GM19328 (cell line): ENCODE measurements around the gene ANKS3.

Source experiments
- ATAC-seq: cut with Tn5 transposase; IDR thresholded peaks from one replicate; pipeline ENCODE4 v1.9.1; 2021; ENCODE audit warnings: mild to moderate bottlenecking, moderate library complexity; ENCODE audit not compliant: unreplicated experiment

ANKS3 gene

DNA sequence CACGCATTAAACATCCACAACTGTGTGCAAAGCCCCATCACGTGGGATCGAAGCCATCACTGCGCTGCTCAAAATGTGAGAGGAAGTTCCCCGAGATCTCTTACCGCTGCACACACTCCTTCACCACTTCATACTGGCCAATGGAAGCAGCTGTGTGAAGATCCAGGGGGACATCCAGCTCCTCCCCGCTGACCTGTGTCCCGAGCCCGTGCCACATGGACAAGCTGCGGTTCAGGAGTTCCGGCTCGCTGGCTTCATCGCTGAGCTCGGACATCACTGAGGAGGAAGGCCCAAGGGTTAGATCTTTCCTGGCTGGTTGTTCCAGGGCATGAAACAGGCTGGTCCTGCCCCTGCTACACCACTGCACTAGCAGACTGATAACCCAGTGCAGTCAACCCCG lies 4.2 kb downstream of the ANKS3 start:
- ATAC-seq = no peak

DNA sequence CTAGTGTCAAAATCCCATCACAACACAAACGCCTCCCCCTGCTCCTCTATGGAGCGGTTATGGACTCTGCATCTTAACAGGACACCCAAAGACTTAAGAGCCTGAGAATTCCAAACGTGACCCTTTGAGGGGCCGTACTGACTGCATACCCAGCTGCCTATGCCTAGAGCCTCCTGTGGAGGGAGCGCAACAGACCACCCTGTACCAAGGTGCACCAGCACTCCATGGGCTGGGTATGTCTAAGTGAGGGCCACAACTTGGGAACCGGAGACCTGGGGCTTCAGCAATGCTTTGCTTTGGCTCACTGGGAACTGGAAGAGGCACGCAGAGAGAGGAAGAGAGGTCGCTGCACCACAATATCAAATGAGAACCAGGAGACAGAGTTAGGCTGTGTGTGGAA lies 5.4 kb downstream of the ANKS3 start:
- no peak for ATAC-seq

DNA sequence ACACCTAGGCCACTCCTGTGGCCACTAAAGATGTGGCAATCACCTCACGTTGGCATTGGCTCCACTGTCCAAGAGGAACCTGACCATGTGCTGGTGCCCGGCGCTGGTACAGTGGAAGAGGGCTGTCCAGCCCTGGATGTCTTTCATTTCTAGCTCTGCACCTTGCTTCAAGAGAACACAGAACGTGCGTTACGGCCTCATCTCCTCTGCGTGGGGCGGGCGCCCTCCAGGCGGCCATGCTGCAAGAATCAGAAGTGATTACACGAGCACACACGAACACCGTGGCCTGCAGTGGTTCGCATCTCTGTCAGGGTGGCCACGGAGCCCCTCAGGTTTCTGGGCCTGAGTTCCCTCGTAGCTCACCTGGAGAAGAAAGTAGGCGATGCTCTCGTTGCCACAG lies 7.5 kb downstream of the ANKS3 start:
- no peak for ATAC-seq

DNA sequence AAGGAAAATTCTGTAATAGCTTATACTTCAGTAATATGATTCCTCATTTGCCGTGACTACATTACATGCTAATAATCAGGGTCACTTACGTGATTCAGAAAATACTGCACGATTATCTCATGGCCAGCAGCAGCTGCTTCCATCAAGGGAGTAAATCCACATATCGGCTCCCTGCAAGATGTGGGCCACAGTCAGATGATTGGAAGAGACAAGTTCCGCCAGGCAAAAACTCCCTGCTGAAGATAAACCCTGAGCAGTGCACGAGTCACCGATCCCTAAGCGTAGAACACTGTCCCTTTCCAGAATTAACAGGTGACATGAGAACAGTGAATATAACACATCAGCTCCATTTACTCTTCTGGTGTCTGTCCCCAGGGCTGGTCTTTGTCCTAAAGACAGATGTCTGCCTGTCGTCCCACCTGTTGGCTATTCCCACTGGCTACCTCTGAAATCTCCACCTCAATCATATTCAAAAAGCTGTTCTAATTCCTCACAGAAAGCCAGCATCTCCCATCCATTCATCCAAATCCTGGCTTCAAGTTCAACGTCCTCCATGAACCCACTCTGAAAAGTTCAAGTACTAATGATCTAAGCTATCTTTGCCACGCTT lies 9.3 kb downstream of the ANKS3 start:
- no peak for ATAC-seq

DNA sequence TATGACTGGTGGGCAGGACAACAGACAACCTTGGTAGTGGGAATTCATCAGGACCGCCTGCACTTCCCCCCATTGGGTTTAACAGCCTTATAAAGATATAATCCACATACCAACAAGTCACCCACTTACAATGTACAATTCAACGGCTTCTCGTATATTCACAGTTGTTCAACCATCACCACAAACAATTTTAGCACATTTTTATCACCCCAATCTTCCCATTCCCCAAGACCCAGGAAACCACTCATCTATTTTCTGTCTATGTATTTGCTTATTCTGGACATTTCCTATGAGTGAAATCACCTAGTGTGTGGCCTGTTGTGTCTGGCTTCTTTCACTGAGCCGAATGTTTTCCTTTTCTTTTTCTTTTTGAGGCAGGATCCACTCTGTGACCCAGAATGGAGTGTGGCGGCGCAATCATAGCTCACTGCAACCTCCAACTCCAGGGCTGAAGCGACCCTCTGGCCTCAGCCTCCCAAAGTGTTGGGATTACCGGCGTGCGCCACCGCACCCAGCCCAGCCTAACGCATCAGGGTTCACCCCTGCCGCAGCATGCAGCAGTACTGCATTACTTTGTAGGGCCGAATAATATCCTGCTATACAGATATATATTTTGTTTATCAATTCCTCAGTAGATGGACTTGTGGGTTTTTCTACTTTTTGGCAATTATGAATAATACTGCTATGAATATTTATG lies 10.9 kb downstream of the ANKS3 start:
- ATAC-seq = no peak

DNA sequence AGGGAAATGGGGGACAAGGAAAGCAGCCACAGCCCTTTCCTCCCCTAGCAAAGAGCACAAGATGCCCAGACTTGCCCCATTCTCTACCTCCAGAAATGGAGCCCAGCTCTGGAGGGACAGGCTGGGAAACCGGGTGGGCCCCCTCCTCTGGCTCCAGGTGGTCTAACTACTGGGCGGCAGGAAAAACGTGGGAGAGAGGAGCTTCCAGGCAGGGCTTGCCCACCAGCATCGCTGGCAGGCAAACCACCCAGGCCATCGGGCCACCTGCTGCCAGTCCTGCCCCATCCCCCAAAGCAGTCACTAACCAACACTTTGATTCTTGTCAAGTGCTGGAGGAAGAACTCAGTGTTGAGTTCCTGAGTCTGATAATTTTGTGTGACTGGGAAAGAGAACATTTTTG lies 15.6 kb downstream of the ANKS3 start:
- no peak for ATAC-seq

DNA sequence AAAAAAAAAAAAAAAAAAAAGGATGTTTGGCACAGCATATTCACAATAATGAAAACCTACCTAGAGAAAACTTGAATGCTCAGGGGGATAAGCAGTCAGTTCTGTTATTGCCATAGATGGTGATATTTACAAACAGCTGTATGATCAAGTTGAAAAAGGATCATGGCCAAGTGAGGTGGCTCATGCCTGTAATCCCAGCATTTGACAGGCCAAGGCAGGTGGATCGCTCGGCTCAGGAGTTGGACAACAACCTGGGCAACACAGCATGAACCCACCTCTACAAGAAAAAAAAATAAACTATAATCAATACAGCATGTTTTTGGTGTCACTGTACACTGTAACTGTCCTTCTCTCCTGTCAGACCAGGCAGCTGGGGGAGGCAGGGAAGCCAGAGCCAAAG lies 19.1 kb downstream of the ANKS3 start:
- no peak for ATAC-seq

DNA sequence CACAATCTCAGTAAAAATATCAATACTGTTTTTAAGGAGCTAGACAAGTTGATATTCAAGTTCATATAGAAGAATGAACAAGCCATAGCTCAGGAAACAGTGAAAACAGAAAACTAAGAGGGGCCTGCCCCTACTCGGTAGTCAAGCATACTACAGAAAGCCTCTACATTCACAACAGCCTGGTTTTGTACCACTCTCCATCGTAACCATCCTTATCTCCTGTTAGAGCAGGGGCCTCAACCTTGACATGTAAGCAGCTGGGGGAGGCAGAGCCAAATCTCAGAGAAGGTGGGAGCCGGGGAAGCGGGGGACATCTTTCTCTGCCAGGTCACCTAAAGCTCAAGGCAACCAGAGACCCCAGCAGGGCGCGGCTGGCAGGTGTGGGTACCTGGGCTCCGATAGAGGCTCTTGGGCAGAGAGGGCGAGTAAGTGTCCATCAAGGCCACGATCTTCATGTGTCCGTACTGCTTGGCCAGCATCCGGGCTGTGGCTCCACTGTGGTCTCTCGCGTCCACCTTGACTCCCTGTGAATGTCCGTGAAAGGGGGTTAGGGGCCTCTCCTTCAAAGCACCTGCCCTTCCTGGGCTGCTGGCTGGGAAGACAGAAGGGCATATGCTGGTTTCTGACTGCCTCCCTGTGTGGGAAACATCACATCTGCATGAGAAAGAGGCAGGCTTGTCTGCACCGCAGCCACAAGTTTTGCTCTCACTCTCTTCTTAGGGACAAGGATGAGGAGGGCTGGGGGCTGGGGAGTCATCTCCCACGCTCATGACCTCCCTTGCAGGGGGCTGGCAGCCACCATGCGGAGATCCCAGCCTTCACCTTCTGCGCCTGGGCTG lies 20.2 kb downstream of the ANKS3 start:
- ATAC-seq = no peak

DNA sequence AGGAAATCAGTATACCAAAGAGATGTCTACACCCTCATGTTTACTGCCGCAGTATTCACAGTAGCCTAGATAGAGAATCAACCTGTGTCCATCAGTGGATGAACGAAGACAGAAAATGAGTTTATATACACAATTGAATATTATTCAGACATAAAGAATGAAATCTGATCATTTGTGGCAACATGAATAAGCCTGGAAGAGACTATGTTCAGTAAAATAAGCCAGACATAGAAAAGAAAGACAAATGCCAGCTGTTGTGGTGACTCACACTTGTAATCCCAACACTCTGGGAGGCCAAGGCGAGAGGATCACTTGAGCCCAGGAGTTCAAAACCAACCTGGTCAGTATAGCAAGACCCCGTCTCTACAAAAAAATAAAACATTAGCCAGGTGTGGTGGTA lies 24.6 kb downstream of the ANKS3 start:
- no peak for ATAC-seq

DNA sequence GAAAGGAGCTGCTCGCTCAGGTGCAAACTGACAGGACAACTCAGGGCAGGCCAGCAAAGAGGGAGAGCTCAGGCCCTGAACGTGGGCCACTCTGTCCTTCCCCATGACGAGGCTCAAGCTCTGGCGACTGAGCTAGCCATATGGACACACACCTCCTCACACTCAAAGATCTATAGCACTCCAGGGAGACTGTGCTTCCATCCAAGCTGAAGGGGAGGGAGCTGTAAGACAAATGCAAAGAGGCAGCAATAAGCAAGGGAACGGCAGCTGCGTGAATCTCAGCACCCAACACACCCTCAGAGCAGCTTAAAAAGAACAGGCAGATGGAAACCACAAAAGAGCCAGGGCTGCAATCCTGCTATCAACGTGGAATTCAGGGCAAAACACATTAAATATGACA lies 27.2 kb downstream of the ANKS3 start:
- no peak for ATAC-seq

DNA sequence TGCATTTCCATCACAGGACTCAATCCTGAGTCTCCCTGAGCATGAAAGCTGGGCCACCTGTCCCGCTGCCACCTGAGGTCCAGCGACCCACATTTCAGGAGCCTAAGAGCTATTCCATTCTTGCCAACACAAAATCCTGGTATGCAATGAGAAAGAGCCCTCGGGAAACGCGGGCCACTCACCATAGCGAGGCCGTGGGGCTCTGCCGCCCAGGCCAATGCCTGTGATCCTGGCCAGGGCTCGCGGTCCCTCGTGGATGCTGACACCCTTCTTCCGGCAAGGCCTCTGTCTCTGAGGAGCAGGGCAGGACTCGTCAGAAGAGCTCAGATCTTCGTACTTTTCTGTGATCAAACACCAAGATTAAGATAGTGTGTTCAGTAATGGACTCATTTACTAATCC lies 29.2 kb downstream of the ANKS3 start:
- ATAC-seq = no peak

DNA sequence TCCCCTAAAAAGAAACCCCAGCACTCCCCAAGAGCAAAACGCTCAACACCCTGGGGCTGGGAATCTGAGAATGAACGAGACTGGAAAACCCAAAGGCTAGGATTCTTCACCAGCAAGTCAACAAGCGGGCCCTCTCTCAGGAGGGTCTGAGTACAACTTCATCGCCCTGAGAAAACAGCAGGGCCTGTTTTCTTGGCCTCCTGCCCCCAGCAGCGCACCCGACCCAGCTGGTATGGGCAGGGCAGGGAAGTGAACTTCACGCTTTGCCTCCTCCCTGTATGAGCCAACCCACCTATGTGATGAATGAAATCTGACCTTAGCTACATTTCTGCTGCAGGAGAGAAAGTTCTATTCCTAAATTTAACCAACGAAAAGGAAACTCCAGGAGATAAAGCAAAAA lies 29.6 kb downstream of the ANKS3 start:
- no peak for ATAC-seq

DNA sequence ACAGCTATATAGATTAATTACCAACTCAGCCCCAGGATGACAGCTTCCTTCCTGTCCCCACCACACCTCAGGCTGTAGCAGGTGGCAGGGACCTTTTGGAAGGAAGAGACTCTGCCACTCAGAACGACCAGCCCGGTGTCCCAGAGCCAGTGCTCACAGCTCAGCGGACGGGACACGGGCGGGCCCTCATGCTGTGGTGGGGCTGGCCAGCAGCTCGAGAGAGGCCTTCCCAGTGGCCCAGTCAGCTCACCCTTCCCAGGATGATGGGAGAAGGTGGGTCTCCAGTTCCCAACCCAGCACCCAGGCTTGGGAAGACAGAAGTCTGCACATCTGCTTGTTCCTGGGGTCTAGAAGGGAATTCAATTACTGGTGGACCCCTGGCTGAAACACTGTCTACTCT lies 30.2 kb downstream of the ANKS3 start:
- no peak for ATAC-seq

DNA sequence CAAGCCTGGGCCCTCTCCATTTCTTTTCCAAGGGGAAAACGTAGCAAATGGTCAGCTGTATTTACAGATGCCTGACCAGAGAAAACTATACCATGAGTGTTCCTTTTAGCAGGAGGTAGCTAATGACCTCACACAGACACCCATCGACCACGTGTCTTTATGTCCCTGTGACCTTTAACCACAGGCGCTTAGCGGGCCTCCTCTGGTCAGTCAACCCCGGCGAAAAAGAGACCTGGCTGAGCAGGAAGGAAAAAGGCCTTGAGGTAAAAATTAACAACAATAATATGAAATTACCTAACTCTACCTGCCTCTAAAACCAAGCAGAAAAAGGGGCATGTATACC lies 31.6 kb downstream of the ANKS3 start:
- no peak for ATAC-seq

DNA sequence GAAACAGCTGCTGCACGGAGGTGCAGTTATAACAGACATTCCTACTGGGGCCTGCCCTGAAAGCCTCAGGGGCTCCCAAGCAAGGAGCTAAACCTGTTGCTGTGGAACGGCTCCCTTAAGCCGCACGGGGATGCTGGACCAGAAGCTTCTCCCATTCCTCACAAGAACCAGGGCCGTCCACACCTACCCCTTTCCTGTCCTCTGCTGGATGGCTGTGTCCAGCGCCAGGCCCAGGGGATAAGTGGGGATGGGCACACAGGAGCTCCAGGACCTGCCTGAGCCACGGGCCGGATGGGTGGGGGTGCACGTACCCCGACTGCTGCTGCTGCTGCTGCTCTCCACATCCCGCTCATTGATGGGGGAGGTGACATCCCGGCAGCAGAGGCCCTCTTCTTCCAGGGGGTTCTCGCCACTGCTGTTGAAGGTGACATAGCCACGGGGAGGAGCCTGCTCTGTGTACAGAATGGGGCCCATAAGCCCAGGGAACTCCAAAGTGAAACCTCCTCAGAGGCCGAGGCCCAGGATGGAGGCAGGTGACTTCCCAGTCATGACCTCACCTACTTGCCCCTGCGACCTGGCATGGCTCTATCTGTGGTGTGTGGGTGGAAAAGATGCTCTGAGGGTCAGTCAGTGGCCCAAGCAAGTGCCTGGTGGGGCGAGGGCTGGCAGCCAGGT lies 32.1 kb downstream of the ANKS3 start:
- no peak for ATAC-seq

DNA sequence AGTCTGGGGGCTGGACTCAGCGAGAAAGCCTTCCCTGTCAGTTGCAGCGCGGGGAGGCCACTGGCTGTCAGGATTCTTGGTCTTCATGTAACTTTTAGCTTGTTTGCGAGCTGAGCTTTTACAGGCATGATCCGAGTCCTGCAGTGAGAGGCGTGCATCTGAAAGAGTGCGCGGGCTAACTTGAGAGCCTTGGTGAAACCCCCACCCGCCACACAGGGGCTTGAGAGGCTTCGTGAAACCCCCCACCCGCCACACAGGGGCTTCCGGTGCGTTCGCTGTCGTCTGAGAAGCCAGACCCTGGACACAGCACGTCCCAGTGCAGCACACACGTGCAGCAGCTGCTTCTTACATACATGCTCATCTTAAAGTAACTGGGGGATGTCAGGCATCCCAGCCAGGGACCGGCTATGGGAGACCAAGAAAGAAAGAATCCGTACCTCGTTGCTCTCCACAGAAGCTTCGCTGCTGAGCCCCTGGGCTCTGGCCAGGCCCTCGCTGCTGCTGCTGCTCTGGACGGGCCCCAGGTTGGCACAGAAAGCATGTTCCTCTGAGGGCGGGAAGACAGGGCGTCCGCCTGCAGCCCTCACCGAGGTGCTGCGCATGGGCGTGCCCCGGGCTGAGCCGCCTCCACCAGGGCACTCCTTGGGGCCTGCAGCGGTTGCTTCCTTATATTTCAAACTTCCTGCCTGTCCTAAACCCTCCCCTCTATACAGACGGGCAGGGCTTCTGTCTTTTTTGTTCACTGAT lies 32.9 kb downstream of the ANKS3 start:
- ATAC-seq = no peak

DNA sequence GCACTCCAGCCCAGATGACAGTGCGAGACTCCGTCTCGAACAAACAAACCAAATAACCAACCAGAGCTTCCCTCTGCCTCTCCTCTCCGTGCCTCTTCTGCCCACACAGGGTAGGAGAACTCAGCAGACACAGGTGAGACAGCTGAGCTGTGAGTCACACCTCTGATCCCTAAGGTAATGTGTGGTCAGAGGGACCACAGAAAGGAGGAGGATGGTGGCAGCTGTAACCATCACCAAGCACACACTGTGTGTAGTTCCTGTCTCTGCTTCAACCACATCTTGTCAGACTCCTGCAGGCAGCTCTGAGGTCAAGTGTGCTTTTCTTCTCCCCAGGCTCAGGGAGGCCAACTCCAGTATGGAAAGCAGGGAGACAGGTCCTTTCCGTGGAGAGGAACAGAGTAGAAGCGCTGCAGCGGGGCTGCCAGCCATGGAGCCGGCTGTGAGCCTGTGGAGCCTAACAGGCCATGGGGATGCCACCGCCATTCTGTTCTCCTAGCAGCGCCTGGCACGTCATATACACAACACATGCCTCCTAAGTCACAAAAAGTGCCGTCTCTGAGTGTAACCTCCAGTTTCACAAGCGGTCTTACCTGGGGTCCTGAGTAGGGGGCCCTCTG lies 33.6 kb downstream of the ANKS3 start:
- no peak for ATAC-seq

DNA sequence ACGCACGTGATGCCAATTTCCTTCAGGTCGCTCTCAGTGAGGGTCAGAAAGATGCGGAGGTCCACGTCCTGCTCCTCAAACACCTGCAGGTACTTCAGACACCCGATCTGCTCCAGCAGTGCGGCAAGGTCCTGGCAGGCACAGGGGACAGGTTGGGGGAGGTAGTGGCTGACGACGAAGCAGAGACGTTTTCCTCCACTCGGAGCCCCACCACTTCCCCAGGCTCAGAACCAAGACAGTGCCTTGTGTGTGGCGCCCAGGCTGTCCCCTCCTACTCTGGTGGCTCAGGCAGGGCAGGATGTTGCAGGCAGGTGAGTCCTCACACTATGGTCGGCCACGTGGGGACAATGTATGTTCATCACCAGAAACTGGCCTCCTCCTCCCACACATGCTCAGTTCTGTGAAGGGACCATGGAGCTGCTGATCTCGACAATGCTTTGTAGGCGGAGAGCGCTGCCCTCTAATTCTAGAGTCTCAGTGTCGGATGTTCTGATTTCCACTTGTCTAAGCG lies 35.0 kb downstream of the ANKS3 start:
- ATAC-seq = no peak

DNA sequence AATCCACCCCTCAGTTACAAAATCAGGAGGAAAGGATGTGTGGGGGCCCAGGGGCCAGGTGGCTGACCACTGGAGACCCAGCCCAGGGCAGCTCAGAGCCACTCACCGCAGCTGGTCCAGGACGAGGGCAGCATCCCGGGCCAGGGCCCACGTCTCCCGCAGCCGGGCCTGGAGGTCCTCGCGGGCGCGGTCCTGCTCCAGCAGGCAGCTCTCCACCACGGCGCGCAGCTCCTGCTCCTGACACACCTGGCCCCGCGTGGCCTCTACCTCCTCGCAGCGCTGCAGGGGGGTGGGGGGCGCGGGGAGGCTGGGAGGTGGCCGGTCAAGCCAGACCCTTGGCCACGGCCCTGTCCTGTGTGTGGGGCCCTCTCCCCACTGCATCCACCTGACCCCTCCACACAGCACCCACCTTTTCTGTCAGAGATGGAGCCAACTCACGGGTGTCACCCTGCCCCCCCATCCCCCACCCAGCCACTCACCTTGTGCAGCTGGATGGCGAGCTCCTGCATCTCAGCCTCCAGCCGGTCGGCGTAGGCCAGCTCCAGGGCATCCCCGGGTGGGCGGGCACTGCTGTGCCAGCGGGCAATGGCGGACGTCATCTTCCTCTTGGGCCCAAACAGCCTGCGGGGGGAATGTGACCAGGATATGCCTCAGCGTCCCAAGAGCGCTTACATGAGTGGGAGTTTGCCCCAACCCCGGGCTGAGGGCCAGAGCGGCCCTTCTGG lies 35.6 kb downstream of the ANKS3 start:
- ATAC-seq = no peak

DNA sequence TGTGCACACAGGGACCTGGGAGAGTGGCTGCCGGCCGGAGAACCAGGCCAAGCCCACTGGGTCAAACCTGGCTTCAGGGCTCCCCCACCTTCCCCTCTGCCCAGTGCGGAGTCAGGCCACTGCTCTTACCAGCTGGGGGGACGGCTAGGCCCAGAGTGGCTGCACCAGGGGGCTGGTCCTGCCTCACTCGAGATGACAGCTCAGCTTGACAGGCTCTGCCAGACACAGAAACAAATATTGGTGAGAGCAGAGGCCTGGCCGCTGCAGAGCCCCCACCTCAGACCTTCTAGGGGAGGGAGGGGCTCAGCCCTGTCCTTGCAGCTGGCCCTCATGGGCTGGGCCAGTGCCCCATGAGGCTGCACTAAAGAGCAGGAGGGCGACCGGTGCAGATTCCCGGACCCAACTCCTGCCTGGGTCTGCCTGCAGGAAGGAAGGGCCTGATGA lies 36.2 kb downstream of the ANKS3 start:
- ATAC-seq = no peak
